G401 (cell line): ENCODE measurements around the gene FXYD6. TPM values are rescaled to one million over a fixed set of nuclear protein-coding genes. Genes with fewer than 3 reads are reported as not detected.

Source experiments
- DNase-seq: peaks from one replicate; pipeline ENCODE4 v3.0.0-alpha.2; 2015; ENCODE audit warnings: low spot score
- in situ Hi-C: cut with HindIII; loops from 2 replicates; pipeline ENCODE4 v1.10.0; 2016; ENCODE audit warnings: low sequenced_read_pairs, mixed read lengths
- total RNA-seq: library from RNA; depleted of rRNA; stranded (reverse); fragments of >200 nt; shearing (Covaris generic); gene quantifications from 2 replicates; pipeline ENCODE4 v1.2.3, GENCODE V29; 2014

The FXYD6 gene
- total RNA-seq, 1 experiment from 2014 or later, result not detected

DNA sequence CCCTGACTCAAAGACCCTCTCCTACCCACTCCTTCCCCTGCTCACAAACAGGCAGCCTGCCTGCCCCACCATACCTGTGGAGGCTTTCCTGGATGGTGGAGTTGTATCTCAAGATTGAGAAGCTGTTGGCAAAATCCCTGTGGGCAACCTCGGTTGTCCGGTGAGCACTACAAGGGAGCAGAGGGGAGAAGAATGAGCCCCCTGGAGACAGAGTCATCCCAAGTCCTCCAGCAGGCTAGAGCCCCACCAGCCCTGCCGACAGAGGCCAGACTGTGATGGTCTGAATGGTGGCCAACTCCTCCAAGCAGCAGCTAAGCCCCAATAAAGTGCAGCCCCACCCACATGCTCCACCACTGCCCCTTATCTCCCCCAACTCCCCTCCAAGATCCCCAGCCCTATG is 35.2 kb upstream of the FXYD6 start:
- DNase-seq, result no peak
- in situ Hi-C loops, result no loop called here

DNA sequence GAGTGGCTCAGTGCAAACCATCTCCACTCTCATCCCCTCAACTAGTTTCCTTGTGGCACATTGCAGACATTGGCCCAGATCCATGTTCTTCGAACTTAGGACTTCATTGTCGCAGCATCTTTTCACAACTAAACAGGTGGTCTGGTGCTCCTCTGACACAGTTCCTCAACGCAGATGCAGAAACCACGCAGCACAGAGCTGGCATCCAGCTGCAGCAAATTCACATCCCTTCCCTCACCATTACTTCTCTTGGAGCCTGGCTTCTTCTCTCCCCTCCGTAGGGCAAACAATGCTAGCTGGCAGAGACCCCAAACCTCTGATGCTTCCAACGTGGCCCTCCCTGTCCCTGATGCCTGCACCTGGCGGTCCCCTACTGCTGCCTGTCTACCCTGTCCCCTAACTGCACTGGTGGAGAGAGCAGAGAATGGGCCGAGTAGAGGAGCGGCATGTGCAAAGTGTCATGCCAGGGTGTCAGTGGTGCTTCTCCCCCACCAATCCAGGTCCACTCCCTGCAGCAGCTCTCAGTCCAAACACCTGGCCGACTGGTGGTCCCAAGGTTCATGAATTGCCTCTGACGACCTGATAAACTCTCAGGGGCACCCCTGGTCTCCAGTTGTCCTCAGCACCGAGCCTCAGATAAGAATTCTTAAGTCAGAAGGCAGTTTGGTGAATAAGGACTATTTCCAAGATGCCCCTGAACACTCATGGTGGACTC is 34.6 kb upstream of the FXYD6 start:
- in situ Hi-C loops, result no loop called here
- no peak for DNase-seq

DNA sequence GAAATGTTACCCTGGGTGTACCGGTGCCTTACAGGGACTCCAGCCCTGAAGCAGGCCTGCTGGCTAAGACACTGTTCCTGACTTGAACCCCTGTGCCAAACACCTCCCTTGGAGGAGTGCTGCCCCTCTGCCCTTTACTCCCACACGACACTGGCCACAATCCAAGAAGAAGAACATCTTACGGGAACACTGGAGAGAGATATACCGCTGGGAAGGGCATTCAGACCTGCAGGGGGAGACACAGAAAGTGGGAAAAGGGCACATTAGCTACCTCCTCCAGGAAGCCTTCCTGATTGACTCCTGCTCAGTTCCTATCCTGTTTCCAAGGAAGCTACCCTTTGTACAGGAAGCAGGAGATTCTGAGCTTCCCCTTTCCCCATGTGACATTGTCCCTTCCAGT is 34.1 kb upstream of the FXYD6 start:
- no peak for DNase-seq
- in situ Hi-C loops, result no loop called here

DNA sequence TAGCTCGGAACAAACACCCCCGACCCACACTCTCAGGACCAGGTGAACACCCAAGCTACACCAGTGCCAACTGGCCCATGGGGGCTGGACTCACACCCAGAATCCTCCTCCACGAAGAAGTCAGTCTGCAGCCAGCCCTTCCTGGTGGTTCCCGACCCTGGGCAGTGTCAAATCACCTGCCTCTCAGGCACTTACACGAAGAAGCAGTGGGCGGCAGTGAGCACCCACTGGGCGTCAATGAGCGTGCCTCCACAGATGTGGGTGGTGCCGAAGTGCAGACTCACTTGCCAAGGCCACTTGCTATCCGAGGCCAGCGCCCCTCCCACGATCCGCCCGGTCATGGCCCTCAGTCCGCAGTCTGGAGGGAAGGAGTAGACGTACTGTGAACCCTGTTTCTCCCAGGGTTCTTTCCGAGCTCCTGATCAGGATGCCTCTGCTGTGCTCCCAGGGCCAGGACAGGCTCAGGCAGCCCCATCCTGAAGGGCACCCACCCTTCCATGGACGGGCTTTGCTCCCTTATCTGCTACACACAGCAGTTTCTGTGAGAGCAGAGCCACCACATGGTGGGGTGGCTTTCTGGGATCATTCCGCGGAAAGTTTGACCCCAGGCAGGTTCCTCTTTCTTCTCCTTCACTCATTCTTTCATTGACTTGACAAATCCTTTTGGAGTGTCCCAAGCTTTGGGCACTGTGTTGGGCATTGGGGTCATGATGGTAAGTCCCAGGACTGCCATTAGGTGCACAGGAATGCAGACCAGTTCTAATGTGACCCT is 33.3 kb upstream of the FXYD6 start:
- in situ Hi-C loops, result no loop called here
- no peak for DNase-seq

DNA sequence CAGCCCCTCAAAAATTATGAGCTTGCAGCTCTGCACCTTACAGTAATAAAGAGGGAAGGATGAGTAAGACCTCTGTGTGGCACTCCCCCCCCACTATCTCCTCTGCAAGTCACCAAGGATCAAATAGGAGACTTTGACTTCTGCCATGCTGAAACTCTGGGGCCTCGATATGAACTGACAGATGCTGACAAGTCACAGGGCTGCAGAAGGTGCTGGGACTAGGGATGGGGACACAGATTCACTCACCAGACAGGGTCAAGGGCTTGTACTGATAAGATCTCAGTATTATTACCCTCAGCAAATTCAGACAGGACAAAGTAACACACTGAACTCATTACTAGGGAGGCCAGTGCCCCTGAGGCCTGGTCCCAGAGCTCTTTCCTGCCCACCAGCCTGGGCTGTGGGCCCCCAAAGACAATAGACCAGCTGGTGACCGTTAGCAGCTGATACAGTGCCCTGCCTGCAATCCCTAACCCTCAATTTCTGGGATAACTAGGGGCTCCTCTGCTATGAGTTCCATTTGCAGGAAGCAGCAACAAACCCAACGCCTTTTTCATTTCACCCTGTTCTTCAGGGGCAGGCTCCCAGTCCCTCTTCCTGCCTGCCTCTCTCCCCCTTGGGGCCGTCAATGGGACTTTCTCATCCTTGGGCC is 32.6 kb upstream of the FXYD6 start:
- DNase-seq, result no peak
- in situ Hi-C loops, result no loop called here

DNA sequence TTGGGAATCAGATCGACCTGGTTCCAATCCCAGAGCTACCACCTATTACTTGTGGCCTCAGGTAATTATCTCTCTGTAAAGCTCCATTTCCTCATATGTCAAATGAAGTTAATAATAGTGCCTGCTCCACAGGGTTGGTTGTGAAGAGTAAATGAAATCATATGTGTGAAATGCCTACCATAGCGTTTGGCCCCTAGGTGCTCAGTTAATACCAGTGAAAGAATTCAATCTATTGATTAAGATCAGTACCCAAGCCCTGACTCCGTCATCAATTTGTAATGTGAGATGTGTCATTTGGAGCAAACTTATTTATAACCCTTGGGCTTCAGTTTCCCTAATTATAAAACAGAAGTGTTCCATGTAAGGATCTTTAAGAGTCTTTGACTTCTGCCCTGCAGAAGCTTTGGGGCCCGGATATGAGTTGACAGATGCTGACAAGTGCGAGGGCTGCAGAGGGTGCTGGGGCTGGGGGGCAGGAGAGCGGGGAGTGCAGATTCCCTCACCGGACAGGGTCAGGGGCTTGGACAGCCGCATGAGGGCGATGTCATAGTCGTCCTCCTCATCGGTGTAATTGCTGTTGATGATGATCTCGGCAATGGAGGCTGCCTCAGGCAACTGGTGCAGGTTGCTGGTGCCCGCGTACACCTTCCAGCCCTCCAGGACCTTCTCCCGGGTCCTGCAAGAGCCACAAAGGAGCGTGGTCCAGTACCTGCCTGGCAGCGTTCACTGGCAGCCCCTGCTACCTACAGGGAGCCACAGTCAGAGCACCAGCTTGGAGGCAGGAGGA is 31.8 kb upstream of the FXYD6 start:
- DNase-seq, result no peak
- in situ Hi-C loops, result no loop called here

DNA sequence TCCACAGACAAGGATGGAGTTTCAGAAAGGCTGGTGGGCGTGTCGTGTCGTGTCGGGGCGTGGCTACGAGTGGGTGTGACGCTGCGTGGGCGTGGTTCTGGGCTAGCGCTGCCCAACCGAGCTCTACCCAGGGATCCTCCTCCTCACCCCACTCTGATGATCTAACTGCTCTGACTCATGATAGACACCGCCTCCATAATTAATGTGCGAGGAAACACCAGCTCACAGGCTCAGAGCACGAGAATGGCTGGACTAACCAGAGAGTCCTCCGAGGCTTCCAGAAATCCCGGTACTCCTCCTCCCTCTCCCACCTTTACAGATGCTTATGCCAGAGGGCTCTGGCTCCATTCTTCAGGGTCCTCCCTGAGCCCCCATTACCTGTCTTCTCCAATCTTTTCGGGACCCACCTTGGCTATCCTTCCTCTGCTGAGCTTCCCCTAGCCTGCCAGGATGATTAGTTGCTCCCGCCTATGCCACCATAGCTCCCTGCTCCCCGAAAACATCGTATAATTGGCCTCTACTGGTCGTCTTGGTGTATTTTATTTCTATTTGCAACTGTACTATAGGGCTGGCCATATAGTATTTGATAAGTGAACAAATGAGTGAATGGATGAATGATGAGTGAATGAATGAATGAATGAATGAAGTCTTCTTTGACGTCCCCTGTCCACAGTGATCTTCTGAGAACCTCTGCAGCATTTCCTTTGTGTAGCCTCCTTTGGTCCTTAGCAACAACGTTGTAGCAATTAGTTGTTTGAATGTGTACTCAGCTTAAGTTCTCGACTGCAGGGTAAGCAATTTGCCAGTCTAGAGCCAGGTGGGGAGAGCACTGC is 31.0 kb upstream of the FXYD6 start:
- peak; percentile 6 for DNase-seq
- in situ Hi-C loops, result no loop called here

DNA sequence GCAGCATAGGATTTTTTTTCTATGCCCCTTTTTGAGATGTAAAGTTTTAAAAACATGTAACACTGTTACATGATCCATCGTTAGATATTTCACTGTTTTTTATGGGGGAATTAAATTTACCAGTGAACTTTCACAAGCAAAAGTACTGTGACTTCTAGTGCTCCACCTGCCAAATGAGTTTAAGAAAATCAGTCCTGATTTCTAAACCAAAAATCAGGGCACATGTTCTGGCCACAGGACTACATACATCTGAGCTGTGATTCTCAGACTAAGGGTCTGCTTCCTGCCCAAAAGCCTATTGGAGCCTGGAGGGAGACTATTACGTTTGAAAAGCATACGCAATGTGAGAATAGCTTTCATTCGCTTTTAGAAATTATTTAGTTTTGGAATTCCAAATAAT is 30.3 kb upstream of the FXYD6 start:
- in situ Hi-C loops, result no loop called here
- DNase-seq, result no peak

DNA sequence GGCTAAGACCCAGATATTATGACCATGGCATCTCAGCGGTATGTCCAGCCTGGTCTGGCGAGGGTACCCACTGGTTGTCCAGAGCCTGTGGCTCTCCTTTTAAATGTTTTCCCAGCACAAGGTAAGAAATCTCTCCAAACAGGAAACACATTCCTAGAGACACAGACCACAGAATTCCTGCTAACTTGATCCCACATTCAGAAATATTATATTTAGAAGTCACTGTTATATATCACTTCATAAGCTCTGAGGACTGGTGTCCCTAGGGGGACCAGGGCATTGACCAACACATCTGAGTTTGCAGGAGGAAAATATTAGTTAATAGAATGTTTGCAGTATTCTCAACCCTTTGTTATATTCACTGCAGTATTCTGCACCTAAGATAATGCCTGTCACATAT is 29.7 kb upstream of the FXYD6 start:
- DNase-seq, result no peak
- in situ Hi-C loops, result no loop called here

DNA sequence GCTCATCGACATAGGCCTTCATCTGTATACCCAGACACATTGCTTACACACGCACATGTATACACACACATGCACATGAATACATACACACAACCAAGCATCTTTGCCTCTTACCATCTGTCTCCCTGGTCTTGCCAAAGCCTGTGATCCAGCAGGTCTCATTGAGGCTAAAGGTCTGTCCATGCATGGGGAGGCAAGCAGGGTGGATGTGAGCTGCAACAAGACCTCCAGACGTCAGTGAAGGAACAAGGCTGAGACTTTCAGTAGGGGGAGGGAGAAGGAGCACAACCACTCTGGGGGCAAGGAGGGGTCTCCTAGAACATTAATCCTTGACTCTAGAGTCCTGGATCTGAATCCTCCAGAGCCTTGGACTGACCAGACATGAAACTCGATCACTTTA is 29.1 kb upstream of the FXYD6 start:
- in situ Hi-C loops, result no loop called here
- no peak for DNase-seq

DNA sequence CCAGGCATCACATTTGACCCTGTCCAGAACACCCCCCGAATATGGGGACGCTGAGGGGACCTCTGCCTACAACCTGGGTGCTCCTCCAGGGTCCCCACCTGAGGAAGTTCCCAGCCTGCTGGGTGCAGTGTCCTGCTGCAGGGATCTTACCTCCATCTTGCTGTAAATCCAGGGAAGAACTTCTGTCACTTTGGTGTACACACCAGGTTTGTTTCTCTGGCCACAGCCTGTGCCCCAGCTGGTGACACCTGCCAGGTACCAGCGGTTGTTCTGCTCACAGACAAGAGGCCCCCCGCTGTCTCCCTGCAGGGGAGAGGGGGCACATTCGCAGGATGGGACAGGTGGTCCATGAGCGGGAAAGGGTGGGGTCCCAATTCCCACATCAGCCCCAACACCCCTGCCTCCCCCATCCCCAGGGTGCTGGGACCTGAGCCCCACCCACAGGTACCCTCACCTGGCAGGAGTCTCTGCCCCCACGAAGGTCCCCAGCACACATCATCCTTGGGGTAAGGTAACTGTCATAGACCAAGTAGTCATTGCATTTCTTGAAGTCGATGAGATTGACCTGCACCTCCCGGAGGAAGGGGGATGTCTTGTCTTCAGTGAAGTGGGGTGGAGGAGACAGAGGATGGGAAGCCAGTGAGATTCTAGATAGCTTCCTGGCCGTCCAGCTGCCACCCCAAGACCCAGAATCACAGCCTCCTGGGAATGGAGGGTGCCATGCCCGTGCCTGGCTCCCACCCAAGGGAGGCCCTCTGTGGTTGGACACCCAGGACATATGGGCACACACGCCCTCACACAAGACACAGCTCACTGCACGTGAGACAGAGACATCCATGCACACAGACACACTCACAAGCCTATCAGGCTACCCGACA is 27.3 kb upstream of the FXYD6 start:
- DNase-seq, result no peak
- in situ Hi-C loops, result no loop called here

DNA sequence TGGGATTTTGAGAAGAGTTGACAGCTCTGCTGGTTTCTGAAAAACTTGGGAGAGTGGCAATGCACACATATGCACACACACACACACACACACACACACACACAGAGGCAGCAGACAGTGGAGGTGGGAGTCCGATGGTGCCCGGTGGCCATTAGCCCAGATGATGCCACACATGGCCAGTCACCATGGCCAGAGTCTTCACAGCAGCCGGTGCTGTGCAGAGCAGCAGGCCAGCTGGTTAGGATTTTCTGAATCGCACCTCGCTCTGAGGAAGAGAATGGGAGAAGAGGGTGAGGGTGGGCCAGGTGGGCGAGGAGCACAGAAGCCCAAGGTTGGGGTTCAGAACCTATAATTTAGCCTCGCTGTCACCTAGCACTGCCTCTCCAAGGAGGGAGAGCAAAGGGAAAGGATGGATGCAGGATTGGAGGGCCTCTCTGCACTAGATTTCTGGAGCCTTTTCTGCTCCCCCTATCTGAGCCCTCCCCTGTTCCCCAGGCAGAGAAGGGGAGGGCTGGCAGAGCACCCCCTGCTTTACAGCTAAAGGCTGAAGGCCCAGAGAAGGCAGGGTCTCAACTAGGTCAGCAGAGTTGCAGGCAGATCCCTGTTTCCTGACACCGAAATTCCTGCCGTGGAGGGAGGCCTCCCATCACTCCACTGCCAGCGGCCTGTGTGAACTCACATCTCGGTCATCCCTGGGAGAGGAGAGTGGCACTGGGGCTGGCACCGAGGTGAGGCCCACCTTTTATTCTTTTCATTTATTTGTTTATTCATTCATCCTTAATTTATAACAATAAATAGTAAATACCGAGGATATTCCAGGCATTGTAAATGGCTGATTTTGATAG is 25.8 kb upstream of the FXYD6 start:
- in situ Hi-C loops, result no loop called here
- DNase-seq, result no peak

DNA sequence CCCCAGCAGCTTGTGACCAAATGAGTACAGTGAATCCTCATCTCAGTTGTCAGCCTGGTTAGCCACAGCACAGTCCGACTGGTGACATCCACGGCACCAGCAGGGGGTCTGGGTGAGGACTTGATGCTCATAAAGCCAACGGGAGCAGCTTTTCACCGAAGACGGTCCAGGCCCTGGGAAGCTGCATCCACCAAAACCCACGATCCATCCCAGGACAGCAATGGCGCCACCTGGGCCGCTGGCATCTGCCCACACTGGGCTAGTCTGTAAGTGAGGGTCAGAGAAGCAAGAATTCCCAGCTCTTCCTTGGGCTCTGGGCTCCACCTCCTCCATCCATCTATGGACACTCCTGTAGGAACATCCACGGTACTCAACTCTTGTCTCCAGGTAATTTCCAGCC is 25.1 kb upstream of the FXYD6 start:
- in situ Hi-C loops, result no loop called here
- no peak for DNase-seq

DNA sequence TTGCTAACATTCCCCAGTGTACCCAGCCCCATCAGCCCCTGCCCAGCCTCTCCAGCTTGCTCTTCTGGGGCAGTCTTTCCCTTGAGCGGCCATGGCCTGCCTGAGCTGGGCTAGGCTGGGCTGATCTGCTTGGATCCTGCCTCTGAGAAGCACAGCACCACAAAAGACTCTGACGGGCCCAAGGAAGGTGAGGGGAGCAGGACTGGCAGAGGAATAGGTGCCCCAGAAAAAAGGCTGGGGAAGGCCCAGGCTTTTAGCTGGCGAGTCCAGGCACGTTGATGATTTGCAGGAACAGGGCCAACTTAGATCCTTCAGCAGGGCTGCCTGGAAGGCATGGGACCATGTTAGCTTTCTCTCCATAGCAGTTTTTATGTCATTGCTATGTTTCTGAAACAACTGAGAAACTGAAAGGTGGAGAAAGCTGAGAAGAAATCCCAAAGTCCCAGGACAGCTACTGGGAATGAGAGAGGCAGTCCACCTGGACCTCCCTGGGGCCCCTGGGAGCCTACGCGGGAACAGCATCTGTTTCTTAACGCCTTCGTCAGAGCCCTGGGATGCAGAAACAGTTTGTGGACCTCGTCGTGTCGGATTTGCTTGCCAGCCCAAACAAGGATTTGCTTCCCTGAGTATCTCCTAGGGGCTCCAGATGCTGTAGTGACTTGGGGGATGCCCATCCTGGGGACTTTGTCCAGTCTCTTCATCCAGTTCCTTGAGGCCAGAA is 24.4 kb upstream of the FXYD6 start:
- DNase-seq, result no peak

DNA sequence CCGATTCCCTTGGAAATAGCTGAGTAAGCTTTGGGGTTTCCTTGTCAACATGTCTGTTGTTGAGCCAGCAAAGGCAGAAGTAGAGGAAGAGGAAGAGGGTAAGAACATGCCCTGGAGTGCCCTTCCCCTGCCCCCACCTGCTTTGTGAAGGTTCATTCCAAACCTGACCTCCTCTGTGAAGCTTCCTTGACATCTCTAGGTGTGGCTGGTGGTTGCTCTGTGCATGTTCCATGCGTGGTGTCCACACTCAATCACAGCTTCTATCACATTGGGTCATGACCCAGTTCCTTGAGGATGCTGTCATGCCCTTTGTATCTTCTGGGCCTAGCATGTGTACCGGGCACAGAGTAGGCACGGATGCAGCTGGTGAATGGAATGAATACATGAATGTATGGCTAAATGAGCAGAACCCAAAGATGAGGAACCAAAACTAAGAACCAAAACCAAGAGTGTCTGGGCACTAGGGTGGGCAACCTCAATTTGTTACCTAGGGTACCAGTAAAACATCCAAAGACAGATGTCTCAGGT is 23.7 kb upstream of the FXYD6 start:
- in situ Hi-C loops, result no loop called here
- DNase-seq, result no peak

More for the DNA sequence above, 24.4 kb upstream of the FXYD6 start:
- in situ Hi-C loops, result no loop called here

DNA sequence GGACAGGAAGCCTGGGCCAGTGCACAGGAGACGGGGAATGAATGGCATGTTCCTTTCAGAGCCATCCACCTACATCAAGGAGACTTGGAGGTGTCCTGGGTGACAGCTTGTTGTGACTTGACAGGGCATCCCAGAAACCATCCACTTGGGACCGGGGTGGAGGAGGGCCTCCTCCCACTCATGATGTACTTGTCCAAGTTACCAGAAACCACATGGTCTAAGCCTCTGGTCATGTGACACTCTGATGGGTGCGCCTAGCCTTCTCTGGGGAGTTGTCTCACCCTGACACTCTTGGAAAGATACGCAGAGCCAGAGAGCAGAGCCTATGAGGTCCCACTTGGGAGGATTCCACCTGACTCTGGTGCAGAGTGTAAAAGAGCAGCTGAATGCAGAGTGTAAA is 21.6 kb upstream of the FXYD6 start:
- no peak for DNase-seq
- in situ Hi-C loops, result no loop called here
